ENCODE measurements around the gene MIF4GD.
"Not testable (repeated sequence)": the region's sequence is repeated elsewhere in the genome, so short reads cannot be mapped to it uniquely, and the experiment has no call there.

The MIF4GD gene

GRCh38 chr17:75261336-75262111 is 9.5 kb downstream of the MIF4GD start, which contains the start of the genes GGA3 and MRPS7:
Gene GGA3 (minus strand): TSS chr17:75261606. CDS start chr17:75261587, 19 bp downstream.
Gene MRPS7 (plus strand): TSS chr17:75261879. CDS start chr17:75261901, 22 bp downstream.
- in situ Hi-C loops (cut with MboI; ENCODE audit: low sequenced_read_pairs), result no loop called here

- in situ Hi-C loops (cut with MboI; ENCODE audit: low sequenced_read_pairs), result no loop called here
These were observed 10.2 kb downstream of the MIF4GD start for GRCh38 chr17:75260641-75261335.

- in situ Hi-C loops (cut with MboI; ENCODE audit: low sequenced_read_pairs), result not testable (repeated sequence)
These were observed 13.8 kb downstream of the MIF4GD start for GRCh38 chr17:75257228-75257627.

- in situ Hi-C loops (cut with MboI; ENCODE audit: low sequenced_read_pairs), result not testable (repeated sequence)
These were observed 14.9 kb downstream of the MIF4GD start for GRCh38 chr17:75255954-75256698.

GRCh38 chr17:75252039-75252816 is 18.8 kb downstream of the MIF4GD start:
- in situ Hi-C loops (cut with MboI; ENCODE audit: low sequenced_read_pairs), result no loop called here

GRCh38 chr17:75250009-75250471 is 21.0 kb downstream of the MIF4GD start:
- in situ Hi-C loops (cut with MboI; ENCODE audit: low sequenced_read_pairs), result no loop called here

GRCh38 chr17:75249564-75249963 is 21.5 kb downstream of the MIF4GD start:
- in situ Hi-C loops (cut with MboI; ENCODE audit: low sequenced_read_pairs), result no loop called here

- in situ Hi-C loops (cut with MboI; ENCODE audit: low sequenced_read_pairs), result no loop called here
These were observed 24.6 kb downstream of the MIF4GD start for GRCh38 chr17:75246404-75246803.

- in situ Hi-C loops (cut with MboI; ENCODE audit: low sequenced_read_pairs), result no loop called here
These were observed 26.0 kb downstream of the MIF4GD start for GRCh38 chr17:75245011-75245410.

GRCh38 chr17:75244133-75244866 is 26.7 kb downstream of the MIF4GD start:
- in situ Hi-C loops (cut with MboI; ENCODE audit: low sequenced_read_pairs), result no loop called here

- in situ Hi-C loops (cut with MboI; ENCODE audit: low sequenced_read_pairs), result no loop called here
These were observed 28.5 kb downstream of the MIF4GD start for GRCh38 chr17:75242461-75243042.

GRCh38 chr17:75241996-75242460 is 29.0 kb downstream of the MIF4GD start:
- in situ Hi-C loops (cut with MboI; ENCODE audit: low sequenced_read_pairs), result no loop called here

GRCh38 chr17:75241502-75241901 is 29.5 kb downstream of the MIF4GD start:
- in situ Hi-C loops (cut with MboI; ENCODE audit: low sequenced_read_pairs), result no loop called here

- in situ Hi-C loops (cut with MboI; ENCODE audit: low sequenced_read_pairs), result no loop called here
These were observed 29.9 kb downstream of the MIF4GD start for GRCh38 chr17:75241143-75241430.

GRCh38 chr17:75240394-75241142 is 30.5 kb downstream of the MIF4GD start:
- in situ Hi-C loops (cut with MboI; ENCODE audit: low sequenced_read_pairs), result no loop called here

GRCh38 chr17:75239778-75240393 is 31.1 kb downstream of the MIF4GD start:
- in situ Hi-C loops (cut with MboI; ENCODE audit: low sequenced_read_pairs), result no loop called here

GRCh38 chr17:75239214-75239613 is 31.8 kb downstream of the MIF4GD start:
- in situ Hi-C loops (cut with MboI; ENCODE audit: low sequenced_read_pairs), result no loop called here

- in situ Hi-C loops (cut with MboI; ENCODE audit: low sequenced_read_pairs), result no loop called here
These were observed 32.3 kb downstream of the MIF4GD start for GRCh38 chr17:75238684-75239191.

Measured in HL-60/S4 treated with retinoic acid at 250 ng/mL for 4 days and 3 days (cell line).